Measurements from ENCODE around the gene GALNT9.
"Not testable (repeated sequence)": the region's sequence is repeated elsewhere in the genome, so short reads cannot be mapped to it uniquely, and the experiment has no call there.

The GALNT9 gene

GRCh38 chr12:132263451-132264049 is 65.8 kb downstream of the GALNT9 start:
- no peak for DNase-seq

- no peak for DNase-seq
Observed at GRCh38 chr12:132263061-132263360, 66.4 kb downstream of the GALNT9 start.

DNA sequence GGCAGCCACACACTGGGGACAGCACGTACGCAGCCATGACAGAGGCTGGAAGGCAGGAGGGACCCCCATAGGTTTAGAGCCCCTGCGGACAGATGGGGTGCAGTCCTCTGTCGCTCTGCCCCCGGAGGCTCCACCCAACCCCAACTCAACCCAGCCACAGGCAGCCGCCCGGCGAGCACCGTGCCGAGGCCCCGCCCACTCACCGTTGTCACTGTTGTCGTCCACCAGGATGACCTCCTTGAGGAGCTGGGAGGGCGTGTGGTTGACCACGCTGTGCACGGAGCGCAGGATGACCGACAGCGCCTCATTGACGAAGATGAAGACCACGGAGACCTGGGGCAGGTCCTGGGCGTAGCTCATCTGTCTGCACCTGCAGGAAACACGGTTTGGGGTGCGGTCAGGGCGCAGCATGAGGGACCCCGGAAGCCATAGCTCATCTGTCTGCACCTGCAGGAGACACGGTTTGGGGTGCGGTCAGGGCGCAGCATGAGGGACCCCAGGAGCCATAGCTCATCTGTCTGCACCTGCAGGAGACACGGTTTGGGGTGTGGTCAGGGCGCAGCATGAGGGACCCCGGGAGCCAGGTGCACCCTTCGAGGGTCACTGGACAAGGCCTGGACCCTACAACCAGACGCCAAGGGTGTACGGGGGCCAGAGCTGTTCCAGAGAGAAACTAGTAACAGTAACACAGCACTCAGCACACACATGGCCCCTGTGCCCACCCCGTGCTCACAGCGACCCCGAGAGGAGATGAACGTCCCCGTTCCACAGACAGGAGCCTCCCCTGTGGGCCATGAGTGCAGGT is 66.9 kb downstream of the GALNT9 start:
- DNase-seq, result no peak

- no peak for DNase-seq
Observed at GRCh38 chr12:132261328-132262138, 67.9 kb downstream of the GALNT9 start.

DNA sequence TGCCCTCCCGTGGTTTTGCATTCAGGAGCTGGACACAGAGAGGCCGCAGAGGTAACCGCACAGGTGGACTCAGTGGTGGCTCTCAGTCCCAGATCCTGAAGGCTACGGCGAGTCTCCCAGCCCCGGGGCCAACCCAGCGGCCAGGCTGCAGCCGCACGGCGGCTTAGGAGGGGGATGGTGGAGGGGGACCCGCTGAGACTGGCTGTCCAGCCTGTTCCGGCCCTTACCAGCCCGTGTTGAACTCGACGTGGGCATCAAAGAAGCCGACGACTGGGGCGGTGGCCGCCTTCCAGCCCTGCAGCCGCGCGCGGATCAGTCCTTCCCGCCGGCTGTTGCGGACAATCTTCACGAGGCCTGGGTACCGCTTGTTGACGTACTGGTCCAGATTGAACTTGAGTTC is 68.7 kb downstream of the GALNT9 start:
- no peak for DNase-seq

DNA sequence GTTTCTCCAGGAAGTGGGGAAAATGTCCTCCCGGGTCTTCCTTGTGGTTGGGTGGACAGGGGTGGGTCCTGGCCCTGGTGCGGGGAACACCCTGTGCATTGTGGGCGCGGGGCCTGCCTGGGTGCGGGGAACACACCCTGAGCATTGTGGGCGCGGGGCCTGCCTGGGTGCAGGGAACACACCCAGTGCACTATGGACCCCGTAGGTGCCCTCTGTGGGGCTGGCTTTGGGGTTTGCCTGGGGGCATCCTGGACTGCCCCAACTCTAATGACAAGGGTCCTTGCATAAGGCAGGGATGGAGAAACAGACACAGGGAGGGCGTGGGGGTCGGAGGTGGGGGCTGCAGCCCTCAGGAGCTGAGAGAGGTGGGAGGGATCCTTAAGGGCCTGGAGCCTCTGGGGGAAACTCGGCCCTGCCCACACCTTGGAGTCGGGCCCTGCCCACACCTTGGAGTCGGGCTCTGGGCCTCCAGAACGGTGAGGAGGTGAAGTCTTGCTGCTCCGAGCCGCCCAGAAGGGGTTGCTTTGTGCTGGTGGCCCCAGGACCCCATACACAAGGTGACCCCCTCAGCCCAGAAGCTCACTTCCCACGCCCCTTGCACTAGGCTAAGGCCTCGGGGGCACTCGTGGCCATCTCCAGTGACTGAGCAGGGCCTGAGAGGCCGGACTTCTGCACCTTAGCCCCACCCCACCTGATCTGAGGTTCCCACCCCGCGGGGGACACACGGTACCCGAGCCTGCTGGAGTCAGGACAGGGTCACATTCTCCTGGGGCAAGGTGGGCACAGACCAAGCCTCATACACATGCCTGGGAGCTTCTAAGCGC is 69.3 kb downstream of the GALNT9 start:
- no peak for DNase-seq

DNA sequence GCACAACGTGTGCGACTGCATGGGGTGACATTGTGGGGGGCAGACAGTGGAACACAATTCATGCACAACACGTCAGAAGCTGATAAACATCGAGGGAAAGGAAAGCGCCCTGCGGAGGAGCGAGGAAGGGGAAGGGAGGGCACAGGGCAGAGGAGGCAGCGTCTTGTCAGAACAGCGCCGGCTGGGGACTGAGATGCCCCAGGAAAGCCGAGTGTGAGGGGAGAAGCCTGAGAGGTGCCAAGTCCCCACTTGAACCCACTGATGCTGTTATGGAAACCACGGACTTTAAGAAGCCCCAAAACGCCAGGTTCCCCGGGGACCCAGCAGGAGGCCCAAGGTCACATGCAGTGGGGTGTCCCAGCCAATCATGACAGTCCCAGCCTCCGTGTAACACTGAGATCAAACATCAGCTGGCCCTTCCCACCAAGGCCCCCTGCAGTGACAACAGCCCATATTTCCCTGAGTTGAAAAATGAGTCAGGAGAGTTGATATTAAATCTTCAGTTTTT is 70.0 kb downstream of the GALNT9 start:
- no peak for DNase-seq

DNA sequence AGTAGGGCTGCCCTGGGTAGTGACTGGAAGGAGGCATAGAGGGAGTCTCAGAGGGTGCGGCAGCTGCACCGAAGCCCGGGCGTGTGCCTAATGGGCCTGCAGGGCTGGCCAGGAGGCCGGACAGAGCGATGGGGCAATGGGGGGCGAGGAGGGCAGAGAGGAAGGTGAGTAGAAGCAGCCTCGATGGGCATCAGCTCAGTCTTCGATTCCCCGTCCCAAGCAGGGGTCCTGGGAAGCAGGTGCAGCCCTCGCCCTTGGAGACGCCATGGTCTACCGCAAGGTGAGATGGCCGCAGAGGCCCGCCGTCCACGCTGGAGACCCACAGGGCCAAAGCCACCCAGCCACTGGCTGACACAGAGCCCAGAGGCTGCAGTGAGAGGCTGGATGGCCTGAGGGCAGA is 70.8 kb downstream of the GALNT9 start:
- DNase-seq, result no peak

DNA sequence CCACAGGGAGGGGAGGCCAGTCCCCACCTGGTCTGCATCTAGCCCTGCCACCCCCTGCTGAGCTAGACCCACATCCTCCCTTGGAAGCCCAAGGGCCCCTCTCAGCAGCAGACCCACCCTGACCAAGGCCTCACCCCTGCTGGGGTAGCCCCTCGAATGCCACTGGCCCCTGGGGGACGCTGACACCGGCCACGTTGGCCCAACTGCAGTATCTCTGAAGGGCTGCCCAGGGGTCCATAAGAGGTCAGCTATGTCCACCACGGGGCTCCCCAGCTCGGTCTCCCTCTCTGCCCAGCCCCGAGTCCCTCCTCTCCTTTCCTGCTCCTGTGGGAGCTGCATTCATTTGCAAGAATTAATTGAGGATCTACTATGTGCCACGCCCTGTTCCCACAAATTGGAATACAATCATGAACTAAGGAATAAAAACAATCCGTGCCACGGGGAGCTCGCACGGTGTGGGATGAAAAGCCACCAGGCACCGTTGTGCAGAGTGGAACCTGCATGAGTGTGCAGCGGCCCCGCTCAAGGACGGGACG is 71.4 kb downstream of the GALNT9 start:
- no peak for DNase-seq

GRCh38 chr12:132257206-132257954 is 72.0 kb downstream of the GALNT9 start:
- no peak for DNase-seq

GRCh38 chr12:132256646-132257045 is 72.7 kb downstream of the GALNT9 start:
- no peak for DNase-seq

GRCh38 chr12:132255642-132256041 is 73.7 kb downstream of the GALNT9 start:
- no peak for DNase-seq

DNA sequence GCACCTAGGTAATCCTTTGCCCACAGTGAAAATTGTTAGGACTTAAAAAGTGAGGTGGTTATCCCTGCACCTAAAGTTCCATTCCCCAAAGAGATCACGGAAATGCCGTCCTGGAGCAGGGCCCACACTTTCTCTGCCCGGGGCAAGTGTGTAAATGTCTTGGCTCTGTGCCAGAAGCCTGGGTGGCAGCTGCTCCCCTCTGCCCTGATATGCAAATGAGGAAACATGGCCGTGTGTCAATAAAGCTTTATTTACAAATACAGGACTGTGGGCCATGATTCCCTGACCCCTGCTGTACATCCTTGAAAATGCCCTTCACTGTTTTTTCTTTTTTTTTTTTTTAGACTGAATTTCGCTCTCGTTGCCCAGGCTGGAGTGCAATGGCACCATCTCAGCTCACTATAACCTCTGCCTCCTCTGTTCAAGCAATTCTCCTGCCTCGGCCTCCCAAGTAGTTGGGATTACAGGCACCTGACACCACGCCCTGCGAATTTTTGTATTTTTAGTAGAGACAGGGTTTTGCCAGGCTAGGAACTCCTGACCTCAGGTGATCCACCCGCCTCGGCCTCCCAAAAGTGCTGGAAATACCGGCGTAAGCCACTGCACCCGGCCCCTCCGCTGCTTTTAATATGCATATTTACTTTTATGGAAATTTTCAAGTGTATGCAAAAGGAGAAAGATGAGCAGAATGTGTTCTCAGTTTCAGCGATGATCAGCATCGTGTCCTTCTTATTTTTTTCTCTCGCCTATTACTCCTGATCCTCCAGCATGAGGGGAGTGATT is 75.5 kb downstream of the GALNT9 start:
- DNase-seq, result no peak

DNA sequence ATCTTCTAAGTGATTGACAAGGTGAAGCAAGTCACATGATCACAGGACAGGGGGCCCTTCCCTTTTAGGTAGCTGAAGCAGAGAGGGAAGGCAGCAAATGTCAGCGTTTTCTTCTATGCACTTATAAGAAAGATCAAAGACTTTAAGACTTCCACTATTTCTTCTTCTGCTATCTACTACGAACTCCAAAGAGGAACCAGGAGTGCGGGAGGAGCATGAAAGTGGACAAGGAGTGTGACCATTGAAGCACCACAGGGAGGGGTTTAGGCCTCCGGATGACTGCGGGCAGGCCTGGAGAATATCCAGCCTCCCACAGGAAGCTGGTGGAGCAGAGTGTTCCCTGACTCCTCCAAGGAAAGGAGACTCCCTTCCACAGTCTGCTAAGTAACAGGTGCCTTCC is 76.4 kb downstream of the GALNT9 start:
- not testable (repeated sequence) for DNase-seq

- no peak for DNase-seq
Observed at GRCh38 chr12:132251741-132252490, 77.5 kb downstream of the GALNT9 start.

DNA sequence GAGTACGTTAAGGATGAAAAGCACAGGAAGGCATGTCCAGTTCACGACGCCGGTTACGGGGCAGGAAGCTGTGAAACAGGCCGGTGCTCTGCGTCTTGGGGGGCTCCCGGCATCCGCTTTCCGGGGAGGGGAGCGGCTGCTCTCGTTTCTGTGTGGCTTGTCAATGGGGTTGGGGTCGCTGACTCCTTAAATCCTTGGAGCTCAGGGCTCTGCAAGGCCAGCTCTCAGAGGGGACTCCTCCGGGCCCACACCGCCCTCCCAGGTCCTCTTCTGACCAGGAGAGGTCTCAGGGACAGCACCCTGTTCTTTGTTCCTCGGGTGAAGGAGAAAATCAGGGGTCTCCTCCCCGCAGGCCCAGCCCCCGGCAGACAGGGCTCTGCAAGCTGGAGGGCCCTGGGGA is 78.1 kb downstream of the GALNT9 start:
- DNase-seq, result no peak

DNA sequence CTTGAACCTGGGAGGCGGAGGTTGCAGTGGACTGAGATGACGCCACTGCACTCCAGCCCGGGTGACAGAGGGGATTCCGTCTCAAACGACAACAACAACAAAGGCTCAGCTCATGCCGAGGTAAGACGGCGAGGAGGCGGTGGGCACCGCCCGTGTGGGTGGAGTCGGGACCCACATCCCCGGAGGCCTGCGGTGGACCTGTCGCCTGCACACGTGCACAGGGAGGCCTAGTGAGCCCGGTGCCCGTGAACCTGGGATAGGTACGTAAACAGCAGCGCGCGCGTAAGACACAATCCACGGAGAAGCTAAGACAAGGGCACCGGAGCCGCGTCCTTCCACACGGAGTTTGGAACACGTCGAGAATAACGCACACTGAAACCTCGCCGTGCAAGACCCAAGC is 78.7 kb downstream of the GALNT9 start:
- no peak for DNase-seq

- DNase-seq, result no peak
Observed at GRCh38 chr12:132249689-132250478, 79.5 kb downstream of the GALNT9 start.

DNA sequence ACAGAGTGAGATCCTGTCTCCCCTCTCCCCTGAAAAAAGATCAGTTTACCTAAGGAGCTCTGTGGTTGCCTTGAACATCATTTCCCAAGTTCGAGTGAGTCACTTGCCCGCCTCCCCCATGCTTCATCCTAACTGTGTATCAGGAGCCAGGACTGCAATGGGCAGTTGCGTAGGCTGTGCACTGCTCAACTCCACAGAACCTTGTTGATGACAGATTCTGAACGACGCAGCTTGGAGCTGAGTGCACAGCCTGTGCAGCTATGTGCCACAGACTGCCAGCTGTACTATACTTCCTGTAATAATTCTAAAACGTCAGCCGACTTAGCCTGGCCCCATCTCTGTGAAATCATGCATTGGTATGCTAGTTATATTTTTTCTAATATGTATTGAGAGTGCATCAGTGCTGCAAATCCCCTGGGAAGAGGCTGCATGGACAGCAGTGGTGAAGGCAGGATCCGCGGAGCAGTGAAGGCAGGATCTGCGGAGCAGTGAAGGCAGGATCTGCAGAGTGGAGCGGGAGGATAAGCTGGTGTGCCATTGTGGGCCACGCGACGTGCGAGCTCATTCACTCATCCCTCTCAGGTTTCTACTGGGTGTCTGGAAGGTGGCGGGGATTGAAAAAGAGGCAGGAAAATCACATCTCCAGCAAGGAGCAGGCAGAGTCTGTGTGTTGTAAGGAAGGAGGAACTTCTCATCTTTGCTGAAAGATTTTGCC is 80.8 kb downstream of the GALNT9 start:
- DNase-seq, result no peak

Data from activated T-cell treated with anti-CD3 and anti-CD28 coated beads for 4 hours (primary cell).